Measurements from ENCODE around the gene CDC42BPG.

Gene CDC42BPG

DNA sequence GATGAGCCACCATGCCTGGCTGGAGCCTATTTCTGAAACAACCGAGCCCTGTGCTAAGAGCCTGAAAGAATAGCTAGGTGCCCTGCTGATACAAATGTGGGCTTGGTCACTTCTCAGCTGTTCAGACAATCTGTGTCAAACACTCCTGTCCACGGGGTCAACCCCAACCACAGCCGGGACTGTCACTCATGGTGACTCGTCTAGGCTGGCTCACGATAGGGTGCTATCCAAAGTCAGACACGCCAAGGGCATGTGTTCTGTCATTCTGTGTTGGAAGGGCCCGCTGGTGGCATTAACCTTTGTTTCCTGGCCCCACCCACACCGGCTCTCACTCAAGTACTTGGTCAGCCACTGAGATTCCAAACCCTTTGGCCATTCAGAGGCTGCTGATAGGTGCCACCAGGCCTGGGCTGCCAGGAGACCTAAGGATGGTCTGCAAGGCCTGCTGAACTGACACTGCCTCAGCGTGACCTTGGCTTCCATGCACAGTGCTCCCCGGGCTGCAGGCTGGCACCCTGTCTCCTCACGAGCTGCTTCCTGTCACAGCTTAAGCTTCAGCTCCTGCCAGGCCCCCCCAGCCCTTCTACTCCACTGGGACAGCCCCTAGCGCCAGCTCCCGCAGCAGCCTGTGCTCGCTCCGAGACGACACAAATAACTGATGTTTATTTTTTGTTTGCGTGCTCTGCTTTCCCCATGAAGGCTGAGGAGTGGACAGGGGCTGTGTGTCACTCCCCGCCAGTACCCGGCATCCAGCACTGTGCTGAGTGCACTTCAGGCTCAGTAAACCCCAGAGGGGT is 14.2 kb upstream of the CDC42BPG start:
- Histone ChIP-seq H3K9ac (peak overlapping the region; percentile 71), H3K4me2 (peak overlapping the region; percentile 97), H3K27me3 (no peaks in the 10 kb centered on the region), H4K20me1 (peaks cover 28% of the 10 kb centered on the region; the same call in 1 of the 2 replicates), H3K9me3 (no peaks in the 10 kb centered on the region), H3K36me3 (peaks cover 34% of the 10 kb centered on the region), H3K4me3 (peak overlapping the region; percentile 56), H3K4me1 (peaks cover 100% of the 10 kb centered on the region), H3K27ac (peak overlapping the region; percentile 92)
- no peak for TF ChIP-seq Cebpa-rat (IDR thresholded peaks at IDR 0.05)

DNA sequence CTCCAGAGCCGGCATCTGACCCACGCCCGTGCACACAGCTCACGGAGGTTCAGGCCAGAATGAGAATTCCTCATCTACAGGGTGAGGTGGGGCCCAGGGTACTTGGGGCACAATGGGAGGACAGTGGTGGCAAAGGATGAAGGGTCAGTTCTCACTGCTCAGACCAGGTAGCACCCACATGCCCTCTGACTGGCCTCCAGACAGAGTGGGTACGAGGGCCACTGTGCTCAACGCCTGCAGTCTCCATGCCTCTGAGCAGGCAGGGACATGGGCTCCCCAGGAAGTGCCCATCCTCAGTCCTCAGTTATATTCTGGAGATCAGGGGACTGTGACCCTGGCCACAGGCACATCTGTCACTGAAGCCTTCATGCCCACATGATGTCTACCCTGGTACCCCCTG is 13.0 kb upstream of the CDC42BPG start:
- Histone ChIP-seq H3K36me3 (peaks cover 45% of the 10 kb centered on the region), H3K4me1 (peaks cover 100% of the 10 kb centered on the region), H3K4me2 (peak overlapping the region; percentile 97), H3K9me3 (no peaks in the 10 kb centered on the region), H3K27ac (peak overlapping the region; percentile 92), H3K27me3 (no peaks in the 10 kb centered on the region), H3K4me3 (no peak overlapping the region), H3K9ac (peak overlapping the region; percentile 48), H4K20me1 (peaks cover 40% of the 10 kb centered on the region)
- no peak for TF ChIP-seq Cebpa-rat (IDR thresholded peaks at IDR 0.05)

DNA sequence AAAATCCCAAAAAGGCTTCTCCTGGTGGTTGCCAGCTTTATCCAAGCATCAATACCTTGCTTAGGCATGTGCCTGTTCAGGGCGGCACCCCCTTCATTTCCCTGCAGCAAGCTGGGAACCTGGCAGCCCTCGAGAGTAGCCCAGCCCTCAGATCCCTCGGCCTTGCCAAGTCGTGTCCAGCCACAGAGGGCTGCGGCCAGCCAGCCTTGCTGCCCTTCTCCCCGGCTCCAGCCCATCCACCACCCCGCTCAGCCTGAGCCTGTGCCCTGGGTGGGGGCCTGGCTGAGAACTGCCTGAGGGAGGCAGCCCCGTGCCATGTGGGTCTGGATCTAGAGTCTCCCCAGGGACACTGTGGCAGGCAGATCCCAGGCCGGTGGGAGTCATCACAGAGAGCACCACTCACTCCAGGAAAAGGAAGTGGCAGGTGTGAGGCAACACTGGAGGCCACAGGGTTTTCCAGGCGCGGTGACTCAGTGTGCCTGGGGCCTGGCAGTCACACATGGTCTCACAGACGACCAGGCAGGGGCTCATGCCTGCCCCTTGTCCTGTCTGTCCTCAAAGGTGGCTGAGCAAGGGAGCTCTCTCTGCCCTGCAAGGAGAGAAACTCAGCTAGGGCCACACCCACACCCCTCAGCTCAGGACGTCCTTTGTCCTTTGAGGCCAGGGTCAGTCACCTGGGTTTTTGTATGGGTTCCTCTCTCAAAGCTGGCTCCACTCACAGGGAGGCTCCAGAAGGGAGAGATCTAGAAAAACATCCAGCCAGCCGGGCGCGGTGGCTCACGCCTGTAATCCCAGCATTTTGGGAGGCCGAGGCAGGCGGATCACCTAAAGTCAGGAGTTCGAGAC is 12.2 kb upstream of the CDC42BPG start:
- peaks cover 100% of the 10 kb centered on the region for H3K4me1 ChIP-seq
- peak; percentile 47; the same call in 1 of the 2 replicates for TF ChIP-seq Cebpa-rat (IDR thresholded peaks at IDR 0.05)
- H3K4me2 ChIP-seq: peak overlapping the region; percentile 97
- H3K9me3 ChIP-seq: no peaks in the 10 kb centered on the region
- H3K4me3 ChIP-seq: no peak overlapping the region
- H3K27me3 ChIP-seq: no peaks in the 10 kb centered on the region
- peaks cover 49% of the 10 kb centered on the region for H4K20me1 ChIP-seq
- H3K27ac ChIP-seq: peak overlapping the region; percentile 92
- H3K36me3 ChIP-seq: peaks cover 45% of the 10 kb centered on the region
- H3K9ac ChIP-seq: peak overlapping the region; percentile 47

DNA sequence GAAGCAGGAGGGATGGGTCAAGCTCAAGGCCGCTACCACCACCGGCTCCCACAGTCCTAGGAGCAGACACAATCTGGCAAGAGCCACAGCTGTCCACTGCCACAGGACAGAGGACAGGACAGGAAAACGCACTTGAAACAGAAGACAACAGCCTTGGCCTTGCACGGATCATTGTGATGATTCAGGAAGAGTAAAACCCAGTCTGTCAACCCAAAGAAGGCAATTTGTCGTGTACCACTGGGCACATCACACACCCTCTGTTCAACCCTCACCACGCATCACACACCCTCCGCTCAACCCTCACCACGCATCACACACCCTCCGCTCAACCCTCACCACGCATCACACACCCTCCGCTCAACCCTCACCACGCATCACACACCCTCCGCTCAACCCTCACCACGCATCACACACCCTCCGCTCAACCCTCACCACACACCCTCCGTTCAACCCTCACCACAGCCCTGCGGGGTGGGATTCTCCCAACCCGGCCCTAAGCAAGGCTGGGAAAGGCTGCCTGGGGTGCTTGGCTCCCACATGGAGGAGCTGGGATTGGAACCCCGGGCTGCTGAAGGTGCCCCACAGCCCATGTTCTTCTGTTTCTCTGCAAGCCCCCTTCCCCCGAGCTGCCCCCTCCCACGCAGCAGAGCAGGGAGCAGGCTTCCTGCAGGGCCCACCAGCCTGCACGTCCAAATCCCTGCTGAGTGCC is 11.3 kb upstream of the CDC42BPG start:
- H3K36me3 ChIP-seq: peaks cover 45% of the 10 kb centered on the region
- no peak overlapping the region for H3K4me3 ChIP-seq
- H4K20me1 ChIP-seq: peaks cover 57% of the 10 kb centered on the region
- no peaks in the 10 kb centered on the region for H3K9me3 ChIP-seq
- TF ChIP-seq Cebpa-rat (IDR thresholded peaks at IDR 0.05): no peak
- peak overlapping the region; percentile 97 for H3K4me2 ChIP-seq
- peak overlapping the region; percentile 47; the same call in 1 of the 2 replicates for H3K9ac ChIP-seq
- peak overlapping the region; percentile 92 for H3K27ac ChIP-seq
- H3K27me3 ChIP-seq: no peaks in the 10 kb centered on the region
- H3K4me1 ChIP-seq: peaks cover 100% of the 10 kb centered on the region

DNA sequence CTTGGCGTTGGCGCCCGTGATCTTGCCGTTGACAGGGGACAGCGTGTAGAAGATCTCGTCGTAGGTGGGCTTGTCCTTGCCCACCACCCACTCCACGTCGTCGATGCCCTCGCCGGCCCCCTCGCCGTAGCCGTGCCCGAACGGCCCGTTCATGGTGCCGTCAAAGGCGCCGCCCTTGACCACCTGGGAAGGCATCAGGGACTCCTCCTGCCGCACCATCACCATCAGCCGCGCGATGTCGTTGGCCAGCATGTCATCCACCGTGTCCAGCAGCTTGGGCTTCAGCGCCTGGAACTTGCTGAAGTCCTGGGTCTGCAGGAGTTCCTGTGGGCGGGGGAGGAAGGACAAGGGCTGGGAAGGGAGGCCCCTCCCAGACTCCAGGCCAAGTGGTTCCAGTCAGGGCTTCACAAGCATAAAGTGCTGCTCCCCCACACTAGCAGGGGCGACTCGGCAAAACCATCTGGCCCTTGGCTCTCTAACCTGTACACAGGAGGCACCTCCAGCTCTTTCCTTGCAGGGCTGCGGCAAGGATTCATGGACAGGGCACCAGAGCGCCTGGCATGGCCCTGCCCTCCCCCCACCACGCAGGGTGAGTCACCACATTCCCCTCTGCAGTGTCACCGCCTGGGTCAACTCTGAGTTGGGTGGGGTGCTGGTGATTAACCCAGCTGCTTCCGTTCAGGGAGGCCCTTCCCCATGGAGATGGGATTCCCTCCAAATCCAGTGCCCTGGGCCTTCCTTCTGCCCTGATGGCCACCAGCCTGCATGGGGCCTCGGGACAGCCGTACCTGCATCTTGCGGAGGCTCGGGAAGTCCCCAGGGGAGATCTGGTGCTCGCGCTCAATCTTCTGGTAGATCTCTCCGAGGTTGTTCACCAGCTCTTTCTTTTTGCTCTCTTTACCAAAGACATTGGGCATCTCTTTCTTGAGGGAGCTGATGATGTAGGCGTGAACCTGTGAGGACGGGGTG is 10.4 kb upstream of the CDC42BPG start:
- Histone ChIP-seq H3K9me3 (no peaks in the 10 kb centered on the region), H3K4me1 (peaks cover 100% of the 10 kb centered on the region), H3K9ac (0 out of 2 replicates have a peak overlapping the region, but pooled peaks have one; percentile 3), H4K20me1 (peaks cover 57% of the 10 kb centered on the region), H3K36me3 (peaks cover 45% of the 10 kb centered on the region), H3K4me2 (peak overlapping the region; percentile 97), H3K27me3 (no peaks in the 10 kb centered on the region), H3K27ac (no peak overlapping the region), H3K4me3 (peak overlapping the region; percentile 36; the same call in 1 of the 2 replicates)
- no peak for TF ChIP-seq Cebpa-rat (IDR thresholded peaks at IDR 0.05)

DNA sequence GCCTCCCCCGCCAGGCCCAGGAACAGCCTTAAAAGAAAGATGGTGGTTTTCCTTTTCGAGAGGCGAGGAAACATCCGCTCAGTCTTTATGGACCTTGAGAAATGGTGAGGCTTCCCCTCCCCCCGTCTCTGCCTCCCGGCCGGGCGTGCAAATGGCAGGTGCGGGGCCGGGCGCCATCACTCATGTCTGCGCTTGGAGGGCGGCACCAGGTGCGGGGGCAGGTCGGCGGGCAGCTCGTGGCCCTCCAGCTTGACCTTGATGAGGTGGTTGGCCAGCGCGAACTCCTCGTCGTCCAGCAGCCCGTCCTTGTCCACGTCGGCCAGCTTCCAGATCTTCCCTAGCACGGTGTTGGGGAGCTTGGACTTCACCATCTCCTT is 9.7 kb upstream of the CDC42BPG start:
- peak overlapping the region; percentile 97 for H3K4me2 ChIP-seq
- TF ChIP-seq Cebpa-rat (IDR thresholded peaks at IDR 0.05): no peak
- no peaks in the 10 kb centered on the region for H3K9me3 ChIP-seq
- no peaks in the 10 kb centered on the region for H3K27me3 ChIP-seq
- H3K27ac ChIP-seq: peak overlapping the region; percentile 58
- peak overlapping the region; percentile 36; the same call in 1 of the 2 replicates for H3K4me3 ChIP-seq
- H3K36me3 ChIP-seq: peaks cover 45% of the 10 kb centered on the region
- H4K20me1 ChIP-seq: peaks cover 57% of the 10 kb centered on the region
- H3K9ac ChIP-seq: peak overlapping the region; percentile 25; the same call in 1 of the 2 replicates
- peaks cover 100% of the 10 kb centered on the region for H3K4me1 ChIP-seq

DNA sequence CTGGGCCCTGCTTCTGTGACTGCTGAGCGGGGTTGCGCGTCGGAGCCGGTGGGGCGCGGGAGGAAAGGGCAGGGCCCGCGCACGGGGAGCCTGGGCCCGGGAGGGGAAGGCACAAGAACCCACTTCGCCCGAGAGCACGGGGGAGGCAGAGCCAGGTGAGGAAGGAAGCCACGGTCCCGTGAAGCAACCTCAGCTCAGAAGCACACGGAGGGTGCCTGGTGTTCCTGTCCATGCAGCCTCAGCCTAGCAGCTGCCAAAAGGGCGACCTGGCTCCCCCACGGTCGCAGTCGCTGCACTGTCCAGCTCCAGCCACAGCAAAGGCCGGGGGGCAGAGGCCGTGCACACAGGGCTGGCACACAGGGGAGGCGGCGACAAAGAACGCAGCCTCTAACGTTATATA is 9.3 kb upstream of the CDC42BPG start:
- no peak for TF ChIP-seq Cebpa-rat (IDR thresholded peaks at IDR 0.05)
- H3K9me3 ChIP-seq: no peaks in the 10 kb centered on the region
- H4K20me1 ChIP-seq: peaks cover 57% of the 10 kb centered on the region
- no peaks in the 10 kb centered on the region for H3K27me3 ChIP-seq
- H3K4me2 ChIP-seq: peak overlapping the region; percentile 97
- peak overlapping the region; percentile 25; the same call in 1 of the 2 replicates for H3K9ac ChIP-seq
- H3K27ac ChIP-seq: peak overlapping the region; percentile 58
- H3K36me3 ChIP-seq: peaks cover 45% of the 10 kb centered on the region
- H3K4me3 ChIP-seq: peak overlapping the region; percentile 36
- peaks cover 100% of the 10 kb centered on the region for H3K4me1 ChIP-seq

DNA sequence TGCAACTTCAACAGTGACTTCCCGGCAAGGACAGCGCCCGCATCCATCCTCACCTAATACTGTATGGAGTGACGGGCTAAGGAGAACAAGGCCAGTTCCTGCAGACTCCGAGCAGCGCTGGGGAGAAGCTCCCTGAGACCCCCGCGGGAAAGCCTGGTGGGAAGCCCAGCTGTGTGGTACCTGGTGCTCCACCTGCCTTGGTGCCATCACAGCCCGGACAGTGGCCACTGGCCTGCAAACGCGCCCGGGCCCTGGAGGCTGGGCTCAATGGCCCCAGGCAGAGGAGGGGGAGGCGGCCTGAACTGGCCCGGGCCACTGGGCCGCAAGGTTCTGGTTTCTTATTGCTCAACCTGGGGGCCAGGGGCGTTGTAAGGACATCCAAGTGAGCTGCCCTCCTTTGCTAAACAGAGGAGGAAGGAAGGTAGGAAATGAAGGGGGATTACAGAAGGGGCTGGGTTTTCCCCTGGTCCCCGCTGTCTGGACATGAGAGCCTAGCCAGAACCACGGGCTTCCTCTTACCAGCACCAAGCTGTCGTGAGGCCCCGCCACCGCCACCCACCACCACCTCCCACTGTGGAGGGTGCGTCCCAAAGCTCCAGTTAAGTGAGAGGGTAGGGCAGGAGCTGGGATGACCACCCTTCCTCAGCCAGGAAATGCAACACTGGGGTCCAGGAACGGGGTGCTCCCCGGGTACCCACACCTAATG is 8.5 kb upstream of the CDC42BPG start:
- Histone ChIP-seq H3K9me3 (no peaks in the 10 kb centered on the region), H3K27ac (peak overlapping the region; percentile 75), H3K4me1 (peaks cover 100% of the 10 kb centered on the region), H3K27me3 (no peaks in the 10 kb centered on the region), H4K20me1 (peaks cover 57% of the 10 kb centered on the region), H3K36me3 (peaks cover 41% of the 10 kb centered on the region), H3K4me2 (peak overlapping the region; percentile 97), H3K9ac (peak overlapping the region; percentile 53; the same call in 1 of the 2 replicates), H3K4me3 (no peak overlapping the region; the same call in 1 of the 2 replicates)
- TF ChIP-seq Cebpa-rat (IDR thresholded peaks at IDR 0.05): no peak
